SK-N-SH treated with all-trans-retinoic acid at 6 μM for 48 hours (cell line): ENCODE data around the gene STK32B.

Experiments
- ATAC-seq: fragments of 200-7000 bp; cut with Tn5 transposase; 3 replicates; pipeline ENCODE4 v1.9.1; 2020; ENCODE audit warnings: mild to moderate bottlenecking, moderate library complexity
- ARNTL ChIP-seq: fragments of 450-650 bp; formaldehyde crosslinking; IDR thresholded peaks from 2 replicates; pipeline ENCODE4 v1.5.0; 2020; ENCODE audit warnings: low read depth, mild to moderate bottlenecking, moderate library complexity, borderline replicate concordance
- BACH2 ChIP-seq: fragments of 250-450 bp; sonication (Bioruptor Pico); IDR thresholded peaks from 2 replicates; pipeline ENCODE4 v1.9.0; 2021; ENCODE audit warnings: mild to moderate bottlenecking, borderline replicate concordance
- CSDC2 ChIP-seq: fragments of 250-450 bp; sonication (Bioruptor Pico); IDR thresholded peaks from 2 replicates; pipeline ENCODE4 v1.5.0; 2020; ENCODE audit warnings: mild to moderate bottlenecking, moderate library complexity
- ESRRG ChIP-seq: fragments of 250-450 bp; sonication (Bioruptor Pico); IDR thresholded peaks from 2 replicates; pipeline ENCODE4 v1.6.1; 2021; ENCODE audit warnings: mild to moderate bottlenecking
- GLIS3 ChIP-seq: fragments of 250-450 bp; sonication (Bioruptor Pico); IDR thresholded peaks from 2 replicates; pipeline ENCODE4 v1.5.0; 2020; ENCODE audit warnings: mild to moderate bottlenecking, moderate library complexity
- ISL1 ChIP-seq: fragments of 250-450 bp; sonication (Bioruptor Pico); IDR thresholded peaks from 2 replicates; pipeline ENCODE4 v2.1.2; 2022; ENCODE audit warnings: mild to moderate bottlenecking, moderate library complexity
- OSR1 ChIP-seq: fragments of 250-450 bp; sonication (Bioruptor Pico); IDR thresholded peaks from 2 replicates; pipeline ENCODE4 v1.8.0; 2022; ENCODE audit warnings: moderate library complexity, mild to moderate bottlenecking, inconsistent platforms
- PPARA ChIP-seq: fragments of 250-450 bp; sonication (Bioruptor Pico); IDR thresholded peaks from 2 replicates; pipeline ENCODE4 v1.5.0; 2020; ENCODE audit warnings: mild to moderate bottlenecking, borderline replicate concordance
- RARB ChIP-seq: fragments of 250-450 bp; sonication (Bioruptor Pico); IDR thresholded peaks from 2 replicates; pipeline ENCODE4 v1.8.0; 2021; ENCODE audit warnings: mild to moderate bottlenecking, moderate library complexity
- SNAI2 ChIP-seq: fragments of 250-450 bp; sonication (Bioruptor Pico); IDR thresholded peaks from 2 replicates; pipeline ENCODE4 v1.5.0; 2020; ENCODE audit warnings: mild to moderate bottlenecking, moderate library complexity
- TCF4 ChIP-seq: fragments of 250-450 bp; sonication (Bioruptor Pico); IDR thresholded peaks from 2 replicates; pipeline ENCODE4 v1.8.0; 2021; ENCODE audit warnings: mild to moderate bottlenecking, moderate library complexity, borderline replicate concordance
- TOX ChIP-seq: fragments of 250-450 bp; sonication (Bioruptor Pico); IDR thresholded peaks from 2 replicates; pipeline ENCODE4 v1.8.0; 2021; ENCODE audit warnings: mild to moderate bottlenecking, moderate library complexity, borderline replicate concordance
- ZC3H10 ChIP-seq: fragments of 250-450 bp; sonication (Bioruptor Pico); IDR thresholded peaks from 2 replicates; pipeline ENCODE4 v1.5.1; 2021; ENCODE audit warnings: mild to moderate bottlenecking, moderate library complexity
- ZFP3 ChIP-seq: fragments of 250-450 bp; sonication (Bioruptor Pico); IDR thresholded peaks from 2 replicates; pipeline ENCODE4 v1.5.0; 2020; ENCODE audit warnings: mild to moderate bottlenecking, moderate library complexity
- ZFP30 ChIP-seq: fragments of 450-650 bp; formaldehyde crosslinking; IDR thresholded peaks from 2 replicates; pipeline ENCODE4 v1.5.0; 2022; ENCODE audit warnings: mild to moderate bottlenecking, moderate library complexity
- ZNF565 ChIP-seq: fragments of 450-650 bp; formaldehyde crosslinking; conservative IDR thresholded peaks from 2 replicates; pipeline ENCODE4 v1.5.0; 2020; ENCODE audit warnings: low read depth, mild to moderate bottlenecking, moderate library complexity
- ZNF8 ChIP-seq: fragments of 450-650 bp; formaldehyde crosslinking; IDR thresholded peaks from 2 replicates; pipeline ENCODE4 v1.5.0; 2020; ENCODE audit warnings: mild to moderate bottlenecking, moderate library complexity
- TF ChIP-seq, protein P1 (sequence below): fragments of 250-450 bp; sonication (Bioruptor Pico); IDR thresholded peaks from 2 replicates; pipeline ENCODE4 v1.5.0; 2020; ENCODE audit warnings: mild to moderate bottlenecking, moderate library complexity
- TF ChIP-seq, protein P2 (sequence below): fragments of 250-450 bp; sonication (Bioruptor Pico); IDR thresholded peaks from 2 replicates; pipeline ENCODE4 v1.5.1; 2020; ENCODE audit warnings: low read depth, mild to moderate bottlenecking, moderate library complexity
- TF ChIP-seq, protein P3 (sequence below): fragments of 250-450 bp; sonication (Bioruptor Pico); IDR thresholded peaks from 2 replicates; pipeline ENCODE4 v1.5.1; 2021; ENCODE audit warnings: mild to moderate bottlenecking, moderate library complexity
- TF ChIP-seq, protein P4 (sequence below): fragments of 250-450 bp; sonication (Bioruptor Pico); IDR thresholded peaks from 2 replicates; pipeline ENCODE4 v1.8.0; 2020; ENCODE audit warnings: mild to moderate bottlenecking, moderate library complexity, borderline replicate concordance

Gene STK32B

DNA sequence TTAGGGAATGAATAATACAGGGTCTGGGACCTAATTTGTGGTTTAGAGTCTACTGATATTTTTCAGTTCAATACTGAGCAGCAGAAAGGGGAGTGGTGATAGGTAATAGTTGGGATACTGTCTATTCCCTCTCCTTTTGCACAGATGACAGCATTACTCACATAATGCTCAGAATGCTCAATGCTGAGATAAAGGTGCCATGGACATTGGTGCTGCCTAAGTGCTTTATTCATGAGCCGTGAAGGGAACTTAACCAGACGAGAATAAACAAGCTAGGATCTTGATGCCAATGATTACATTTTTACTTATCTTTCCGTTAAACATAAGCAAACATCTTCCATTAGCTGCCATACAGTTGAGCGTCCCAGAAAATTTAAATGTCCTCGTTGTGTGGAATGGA is 75.6 kb downstream of the STK32B start:
- ATAC-seq: no peak
- TF ChIP-seq TCF4 (CRISPR knock-in tag): no peak
- no peak for TF ChIP-seq CSDC2 (CRISPR knock-in tag)
- no peak for TF ChIP-seq ARNTL (CRISPR knock-in tag)
- TF ChIP-seq, protein P1, sequence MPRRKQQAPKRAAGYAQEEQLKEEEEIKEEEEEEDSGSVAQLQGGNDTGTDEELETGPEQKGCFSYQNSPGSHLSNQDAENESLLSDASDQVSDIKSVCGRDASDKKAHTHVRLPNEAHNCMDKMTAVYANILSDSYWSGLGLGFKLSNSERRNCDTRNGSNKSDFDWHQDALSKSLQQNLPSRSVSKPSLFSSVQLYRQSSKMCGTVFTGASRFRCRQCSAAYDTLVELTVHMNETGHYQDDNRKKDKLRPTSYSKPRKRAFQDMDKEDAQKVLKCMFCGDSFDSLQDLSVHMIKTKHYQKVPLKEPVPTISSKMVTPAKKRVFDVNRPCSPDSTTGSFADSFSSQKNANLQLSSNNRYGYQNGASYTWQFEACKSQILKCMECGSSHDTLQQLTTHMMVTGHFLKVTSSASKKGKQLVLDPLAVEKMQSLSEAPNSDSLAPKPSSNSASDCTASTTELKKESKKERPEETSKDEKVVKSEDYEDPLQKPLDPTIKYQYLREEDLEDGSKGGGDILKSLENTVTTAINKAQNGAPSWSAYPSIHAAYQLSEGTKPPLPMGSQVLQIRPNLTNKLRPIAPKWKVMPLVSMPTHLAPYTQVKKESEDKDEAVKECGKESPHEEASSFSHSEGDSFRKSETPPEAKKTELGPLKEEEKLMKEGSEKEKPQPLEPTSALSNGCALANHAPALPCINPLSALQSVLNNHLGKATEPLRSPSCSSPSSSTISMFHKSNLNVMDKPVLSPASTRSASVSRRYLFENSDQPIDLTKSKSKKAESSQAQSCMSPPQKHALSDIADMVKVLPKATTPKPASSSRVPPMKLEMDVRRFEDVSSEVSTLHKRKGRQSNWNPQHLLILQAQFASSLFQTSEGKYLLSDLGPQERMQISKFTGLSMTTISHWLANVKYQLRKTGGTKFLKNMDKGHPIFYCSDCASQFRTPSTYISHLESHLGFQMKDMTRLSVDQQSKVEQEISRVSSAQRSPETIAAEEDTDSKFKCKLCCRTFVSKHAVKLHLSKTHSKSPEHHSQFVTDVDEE (CRISPR knock-in tag): no peak
- no peak for TF ChIP-seq RARB
- TF ChIP-seq ZNF8 (CRISPR knock-in tag): no peak
- no peak for TF ChIP-seq GLIS3
- no peak for TF ChIP-seq ZFP30 (CRISPR knock-in tag)
- TF ChIP-seq ESRRG (CRISPR knock-in tag): no peak
- no peak for TF ChIP-seq ZNF565 (CRISPR knock-in tag)
- no peak for TF ChIP-seq OSR1 (CRISPR knock-in tag)
- TF ChIP-seq, protein P2, sequence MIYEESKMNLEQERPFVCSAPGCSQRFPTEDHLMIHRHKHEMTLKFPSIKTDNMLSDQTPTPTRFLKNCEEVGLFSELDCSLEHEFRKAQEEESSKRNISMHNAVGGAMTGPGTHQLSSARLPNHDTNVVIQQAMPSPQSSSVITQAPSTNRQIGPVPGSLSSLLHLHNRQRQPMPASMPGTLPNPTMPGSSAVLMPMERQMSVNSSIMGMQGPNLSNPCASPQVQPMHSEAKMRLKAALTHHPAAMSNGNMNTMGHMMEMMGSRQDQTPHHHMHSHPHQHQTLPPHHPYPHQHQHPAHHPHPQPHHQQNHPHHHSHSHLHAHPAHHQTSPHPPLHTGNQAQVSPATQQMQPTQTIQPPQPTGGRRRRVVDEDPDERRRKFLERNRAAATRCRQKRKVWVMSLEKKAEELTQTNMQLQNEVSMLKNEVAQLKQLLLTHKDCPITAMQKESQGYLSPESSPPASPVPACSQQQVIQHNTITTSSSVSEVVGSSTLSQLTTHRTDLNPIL (CRISPR knock-in tag): no peak
- TF ChIP-seq SNAI2: no peak
- no peak for TF ChIP-seq ZFP3 (CRISPR knock-in tag)
- TF ChIP-seq PPARA (CRISPR knock-in tag): no peak
- no peak for TF ChIP-seq ZC3H10 (CRISPR knock-in tag)
- TF ChIP-seq, protein P3, sequence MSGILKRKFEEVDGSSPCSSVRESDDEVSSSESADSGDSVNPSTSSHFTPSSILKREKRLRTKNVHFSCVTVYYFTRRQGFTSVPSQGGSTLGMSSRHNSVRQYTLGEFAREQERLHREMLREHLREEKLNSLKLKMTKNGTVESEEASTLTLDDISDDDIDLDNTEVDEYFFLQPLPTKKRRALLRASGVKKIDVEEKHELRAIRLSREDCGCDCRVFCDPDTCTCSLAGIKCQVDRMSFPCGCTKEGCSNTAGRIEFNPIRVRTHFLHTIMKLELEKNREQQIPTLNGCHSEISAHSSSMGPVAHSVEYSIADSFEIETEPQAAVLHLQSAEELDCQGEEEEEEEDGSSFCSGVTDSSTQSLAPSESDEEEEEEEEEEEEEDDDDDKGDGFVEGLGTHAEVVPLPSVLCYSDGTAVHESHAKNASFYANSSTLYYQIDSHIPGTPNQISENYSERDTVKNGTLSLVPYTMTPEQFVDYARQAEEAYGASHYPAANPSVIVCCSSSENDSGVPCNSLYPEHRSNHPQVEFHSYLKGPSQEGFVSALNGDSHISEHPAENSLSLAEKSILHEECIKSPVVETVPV (CRISPR knock-in tag): no peak
- TF ChIP-seq TOX (CRISPR knock-in tag): no peak
- TF ChIP-seq, protein P4, sequence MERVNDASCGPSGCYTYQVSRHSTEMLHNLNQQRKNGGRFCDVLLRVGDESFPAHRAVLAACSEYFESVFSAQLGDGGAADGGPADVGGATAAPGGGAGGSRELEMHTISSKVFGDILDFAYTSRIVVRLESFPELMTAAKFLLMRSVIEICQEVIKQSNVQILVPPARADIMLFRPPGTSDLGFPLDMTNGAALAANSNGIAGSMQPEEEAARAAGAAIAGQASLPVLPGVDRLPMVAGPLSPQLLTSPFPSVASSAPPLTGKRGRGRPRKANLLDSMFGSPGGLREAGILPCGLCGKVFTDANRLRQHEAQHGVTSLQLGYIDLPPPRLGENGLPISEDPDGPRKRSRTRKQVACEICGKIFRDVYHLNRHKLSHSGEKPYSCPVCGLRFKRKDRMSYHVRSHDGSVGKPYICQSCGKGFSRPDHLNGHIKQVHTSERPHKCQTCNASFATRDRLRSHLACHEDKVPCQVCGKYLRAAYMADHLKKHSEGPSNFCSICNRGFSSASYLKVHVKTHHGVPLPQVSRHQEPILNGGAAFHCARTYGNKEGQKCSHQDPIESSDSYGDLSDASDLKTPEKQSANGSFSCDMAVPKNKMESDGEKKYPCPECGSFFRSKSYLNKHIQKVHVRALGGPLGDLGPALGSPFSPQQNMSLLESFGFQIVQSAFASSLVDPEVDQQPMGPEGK (CRISPR knock-in tag): no peak
- no peak for TF ChIP-seq BACH2 (CRISPR knock-in tag)
- TF ChIP-seq, all 23 proteins: peak for 0

DNA sequence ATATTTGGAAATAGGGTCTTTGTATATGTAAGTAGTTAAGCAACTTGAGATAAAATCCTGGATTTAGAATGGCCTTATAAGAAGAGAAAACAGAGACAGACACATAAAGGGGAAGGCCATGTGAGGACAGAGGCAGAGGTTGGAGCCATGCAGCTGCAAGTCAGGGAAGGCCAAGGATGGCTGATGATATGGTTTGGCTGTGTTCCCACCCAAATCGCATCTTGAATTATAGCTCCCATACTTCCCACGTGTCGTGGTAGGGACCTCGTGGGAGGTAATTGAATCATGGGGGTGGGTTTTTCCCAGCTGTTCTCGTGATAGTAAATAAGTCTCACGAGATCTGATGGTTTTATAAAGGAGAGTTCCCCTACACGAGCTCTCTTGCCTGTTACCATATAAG is 76.3 kb downstream of the STK32B start:
- ATAC-seq: no peak
- TF ChIP-seq, protein P2 (CRISPR knock-in tag): no peak
- TF ChIP-seq CSDC2 (CRISPR knock-in tag): no peak
- TF ChIP-seq GLIS3: no peak
- no peak for TF ChIP-seq ZFP30 (CRISPR knock-in tag)
- no peak for TF ChIP-seq TCF4 (CRISPR knock-in tag)
- TF ChIP-seq ZNF565 (CRISPR knock-in tag): no peak
- TF ChIP-seq ZFP3 (CRISPR knock-in tag): no peak
- no peak for TF ChIP-seq ARNTL (CRISPR knock-in tag)
- no peak for TF ChIP-seq ISL1
- TF ChIP-seq, protein P3 (CRISPR knock-in tag): no peak
- TF ChIP-seq RARB: no peak
- no peak for TF ChIP-seq ZNF8 (CRISPR knock-in tag)
- no peak for TF ChIP-seq SNAI2
